AG09319 (cell line): ENCODE data around the gene PRPF31.

ENCODE experiments used
- DNase-seq: peaks from one replicate; pipeline ENCODE4 v3.0.0-alpha.2; 2010; ENCODE audit warnings: low read depth; ENCODE audit errors: extremely low read depth
- CTCF ChIP-seq: IDR thresholded peaks from 2 replicates; pipeline ENCODE4 v1.5.1; 2011; ENCODE audit warnings: low read depth, mild to moderate bottlenecking, inconsistent platforms, low read length, moderate library complexity

The PRPF31 gene

GRCh38 chr19:54114340-54115108 lies 1.0 kb upstream of the PRPF31 start:
- TF ChIP-seq CTCF, result no peak
- no peak for DNase-seq

GRCh38 chr19:54121259-54121658 lies 5.7 kb downstream of the PRPF31 start:
- DNase-seq, result no peak
- no peak for TF ChIP-seq CTCF

GRCh38 chr19:54123682-54124081 lies 8.1 kb downstream of the PRPF31 start:
- TF ChIP-seq CTCF, result no peak

GRCh38 chr19:54124393-54124792 lies 8.8 kb downstream of the PRPF31 start:
- no peak for TF ChIP-seq CTCF
- DNase-seq, result no peak

More at GRCh38 chr19:54123682-54124081, 8.1 kb downstream of the PRPF31 start:
- no peak for DNase-seq

GRCh38 chr19:54125713-54126112 lies 10.2 kb downstream of the PRPF31 start:
- no peak for DNase-seq
- TF ChIP-seq CTCF, result no peak

GRCh38 chr19:54127688-54128440 lies 12.3 kb downstream of the PRPF31 start:
- no peak for DNase-seq
- no peak for TF ChIP-seq CTCF

- no peak for DNase-seq
- TF ChIP-seq CTCF, result no peak
These were observed 12.8 kb downstream of the PRPF31 start for GRCh38 chr19:54128441-54128725.
